Rectal smooth muscle tissue (tissue), 1 donor: ENCODE results near the gene ARHGAP30.

Experiments used
- H3K27ac ChIP-seq: one replicate; pipeline ENCODE4 v1.7.0; 2013; ENCODE audit warnings: low read depth, low read length, inconsistent platforms
- H3K27me3 ChIP-seq: one replicate; pipeline ENCODE4 v1.7.0; 2013; ENCODE audit warnings: low read length; ENCODE audit not compliant: control insufficient read depth, insufficient read depth
- H3K36me3 ChIP-seq: one replicate; pipeline ENCODE4 v1.7.0; 2013; ENCODE audit warnings: low read length; ENCODE audit not compliant: control insufficient read depth, insufficient read depth
- H3K4me1 ChIP-seq: one replicate; pipeline ENCODE4 v1.7.0; 2013; ENCODE audit warnings: low read length; ENCODE audit not compliant: control insufficient read depth, insufficient read depth
- H3K4me3 ChIP-seq: one replicate; pipeline ENCODE4 v1.7.0; 2013; ENCODE audit warnings: low read length
- H3K9ac ChIP-seq: one replicate; pipeline ENCODE4 v1.7.0; 2013; ENCODE audit warnings: low read length

The ARHGAP30 gene

DNA sequence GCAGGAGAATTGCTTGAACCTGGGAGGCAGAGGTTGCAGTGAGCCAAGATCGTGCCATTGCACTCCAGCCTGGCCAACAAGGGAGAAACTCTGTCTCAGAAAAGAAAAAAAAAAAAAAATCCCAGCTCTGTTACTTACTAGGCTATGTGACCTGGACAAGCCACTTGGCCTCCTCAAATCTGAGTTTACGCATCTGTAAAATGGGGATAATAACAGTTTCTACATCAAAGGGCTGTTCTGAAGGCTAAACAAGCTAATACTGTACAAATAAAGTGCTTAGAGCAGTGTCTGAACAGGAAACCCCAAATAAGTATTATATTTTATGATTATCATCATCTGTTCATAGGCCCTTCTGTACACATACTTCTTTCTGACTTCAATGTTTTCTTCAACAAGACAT lies 62.3 kb downstream of the ARHGAP30 start:
- Histone ChIP-seq H3K4me1 (no peaks in the 10 kb centered on the region), H3K4me3 (no peak overlapping the region), H3K36me3 (no peaks in the 10 kb centered on the region), H3K9ac (no peak overlapping the region), H3K27me3 (no peaks in the 10 kb centered on the region), H3K27ac (no peak overlapping the region)

DNA sequence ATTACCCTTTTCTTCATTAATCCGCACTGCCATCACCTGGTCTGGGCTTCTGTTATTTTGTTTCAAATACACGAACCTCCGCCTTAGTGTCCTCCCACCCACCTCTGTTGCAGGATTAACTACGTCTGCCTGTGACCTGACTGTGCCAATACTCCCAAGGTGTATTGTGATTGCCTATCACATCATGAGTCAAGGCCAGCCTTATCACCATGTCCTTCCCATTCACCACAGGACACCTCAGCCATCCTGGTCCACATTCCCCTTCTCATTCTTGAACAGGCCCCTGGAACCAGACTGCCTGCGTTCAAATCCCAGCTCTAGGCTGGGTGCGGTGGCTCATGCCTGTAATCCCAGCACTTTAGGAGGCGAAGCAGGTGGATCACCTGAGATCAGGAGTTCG lies 63.1 kb downstream of the ARHGAP30 start:
- Histone ChIP-seq H3K9ac (no peak overlapping the region), H3K27me3 (no peaks in the 10 kb centered on the region), H3K36me3 (no peaks in the 10 kb centered on the region), H3K4me1 (no peaks in the 10 kb centered on the region), H3K4me3 (no peak overlapping the region), H3K27ac (no peak overlapping the region)

DNA sequence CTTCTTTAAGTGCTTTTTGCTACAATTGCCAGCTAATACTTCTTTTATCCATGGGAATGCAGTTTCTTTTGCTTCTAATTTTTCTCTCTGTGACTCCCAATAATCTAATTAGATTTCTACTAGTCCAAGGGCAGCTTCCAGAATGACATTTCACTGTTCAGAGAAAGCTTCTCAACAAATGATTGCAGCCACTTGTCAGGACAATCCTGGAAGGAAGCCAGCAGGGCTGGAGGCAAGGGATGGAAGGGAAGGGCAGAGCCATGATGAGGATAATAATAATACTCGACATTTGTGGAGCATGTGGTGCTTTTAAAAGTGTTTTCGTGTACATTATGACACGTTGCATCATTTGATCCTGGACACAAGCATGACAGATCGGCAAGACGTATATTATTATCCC lies 68.2 kb downstream of the ARHGAP30 start:
- no peak overlapping the region for H3K27ac ChIP-seq

DNA sequence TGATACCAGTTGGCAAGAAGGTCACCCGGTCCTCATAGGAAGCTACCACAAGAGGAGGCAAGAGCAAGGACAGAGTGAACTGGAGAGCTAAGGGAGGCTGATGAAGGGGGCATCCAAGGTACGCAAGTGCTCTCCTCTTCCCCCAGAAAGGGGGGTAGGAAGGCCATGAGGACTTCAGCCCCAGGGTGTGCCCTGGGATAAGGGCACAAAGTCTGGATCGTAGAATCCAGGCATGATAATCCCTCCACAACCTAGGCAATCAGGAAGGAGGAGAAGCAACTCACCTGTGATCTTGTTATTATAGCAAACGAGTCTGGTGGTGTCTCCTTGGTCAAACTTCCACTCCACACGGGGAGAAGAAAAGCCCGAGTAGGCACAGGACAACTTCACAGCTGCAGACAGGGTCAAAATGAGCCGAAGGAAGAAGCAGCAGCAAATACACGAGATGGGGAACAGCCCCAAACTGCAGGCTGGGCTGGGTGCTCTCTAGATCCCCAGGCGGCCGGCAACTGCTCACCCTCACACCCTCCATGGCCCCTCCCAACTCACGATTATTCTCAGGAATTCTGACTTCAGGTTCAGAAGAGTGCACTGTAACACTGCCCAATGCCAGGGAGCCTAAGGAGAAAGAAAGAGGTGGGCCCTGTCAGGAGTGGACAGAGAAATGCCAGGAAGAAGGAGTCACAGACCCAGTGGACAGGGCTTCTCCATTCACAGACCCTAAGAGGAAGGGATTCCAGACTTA lies 68.8 kb downstream of the ARHGAP30 start:
- H3K4me1 ChIP-seq = no peaks in the 10 kb centered on the region
- no peak overlapping the region for H3K9ac ChIP-seq
- no peak overlapping the region for H3K4me3 ChIP-seq
- H3K27me3 ChIP-seq = no peaks in the 10 kb centered on the region
- peaks cover 19% of the 10 kb centered on the region for H3K36me3 ChIP-seq
- no peak overlapping the region for H3K27ac ChIP-seq

More for the DNA sequence above, 68.2 kb downstream of the ARHGAP30 start:
- Histone ChIP-seq H3K4me1 (no peaks in the 10 kb centered on the region), H3K27me3 (no peaks in the 10 kb centered on the region), H3K9ac (no peak overlapping the region), H3K36me3 (peaks cover 19% of the 10 kb centered on the region), H3K4me3 (no peak overlapping the region)

DNA sequence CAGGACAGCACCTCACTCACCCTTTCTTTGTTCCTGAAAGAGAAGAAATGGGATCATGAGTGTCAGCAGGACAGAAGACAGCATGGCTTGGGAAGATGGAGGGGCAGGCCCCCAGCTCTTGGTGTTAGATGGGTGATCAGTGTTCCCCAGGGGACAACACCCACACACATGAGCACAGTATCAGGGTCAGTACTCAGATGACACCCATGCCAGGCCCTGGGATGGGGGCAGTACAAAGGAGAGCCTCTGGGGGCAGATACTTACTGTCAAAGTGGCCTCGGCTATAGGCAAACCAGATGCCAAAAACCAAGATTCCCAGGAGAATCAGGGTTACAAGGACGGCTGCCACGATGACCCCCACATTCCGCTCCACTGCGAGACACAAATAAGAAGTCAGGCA lies 70.3 kb downstream of the ARHGAP30 start:
- Histone ChIP-seq H3K27me3 (no peaks in the 10 kb centered on the region), H3K36me3 (peaks cover 19% of the 10 kb centered on the region), H3K27ac (no peak overlapping the region)

DNA sequence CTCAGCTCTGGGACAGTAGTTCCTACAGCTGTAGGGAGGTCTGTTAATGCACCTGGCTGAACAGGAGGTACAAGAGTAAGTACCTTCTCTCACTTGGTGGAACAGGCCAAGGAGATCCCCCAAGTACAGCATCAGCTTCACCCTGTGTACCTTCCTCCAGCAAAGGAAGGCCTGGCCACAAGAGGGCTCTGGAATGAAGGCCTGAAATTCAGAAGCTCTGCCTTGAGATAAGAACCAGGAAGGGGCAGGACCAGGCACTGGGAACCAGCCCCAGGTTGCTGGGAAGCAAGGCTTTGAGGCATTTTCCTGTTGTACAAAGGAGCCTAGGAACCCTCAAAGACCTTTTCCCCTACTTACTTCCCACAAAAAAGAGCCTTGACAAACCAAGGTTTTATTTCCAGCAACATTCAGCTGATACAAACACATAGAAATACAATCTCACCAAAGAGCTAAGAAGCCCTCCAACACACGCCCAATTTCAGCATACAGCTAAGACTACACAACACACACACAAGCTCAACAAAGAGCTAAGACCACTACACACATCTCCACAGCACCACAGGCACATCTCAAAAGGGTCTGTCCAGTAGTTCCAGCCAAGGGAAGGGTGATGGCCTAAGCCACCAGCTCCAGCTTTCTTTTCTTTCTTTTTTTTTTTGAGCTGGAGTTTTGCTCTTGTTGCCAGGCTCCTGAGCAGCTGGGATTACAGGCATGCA lies 72.2 kb downstream of the ARHGAP30 start:
- no peak overlapping the region for H3K27ac ChIP-seq

More for the DNA sequence above, 70.3 kb downstream of the ARHGAP30 start:
- no peak overlapping the region for H3K4me3 ChIP-seq
- H3K9ac ChIP-seq = no peak overlapping the region
- no peaks in the 10 kb centered on the region for H3K4me1 ChIP-seq

More for the DNA sequence above, 72.2 kb downstream of the ARHGAP30 start:
- Histone ChIP-seq H3K36me3 (peaks cover 19% of the 10 kb centered on the region), H3K4me1 (no peaks in the 10 kb centered on the region), H3K9ac (no peak overlapping the region), H3K27me3 (no peaks in the 10 kb centered on the region), H3K4me3 (no peak overlapping the region)
